A549 (cell line): Measurements from ENCODE around the gene CLIP1. TPM values are rescaled to one million over a fixed set of nuclear protein-coding genes. Genes with fewer than 3 reads are reported as not detected.

Source experiments
- ATAC-seq, 2 experiments: fragments of 200-7000 bp in 1 of 2; fragments of >200 bp in 1 of 2; cut with Nextera tagmentation in 1 of 2; cut with Tn5 transposase in 1 of 2; 3 replicates each; pipeline versions ENCODE4 v1.8.0 to v1.9.1; 2018 to 2020; ENCODE audit warnings: mild to moderate bottlenecking in 1 of 2, moderate library complexity in 1 of 2
- CTCF ChIA-PET: fragments of 300-600 bp; sonication (Branson Sonifier 250); formaldehyde crosslinking; extraction: SDS; loops from one replicate; lab custom pipeline; 2021; ENCODE audit warnings: antibody characterized with exemption, inconsistent platforms; lab: Yijun Ruan, JAX
- POLR2A ChIA-PET: fragments of 350-600 bp; formaldehyde crosslinking; extraction: SDS; loops from one replicate; lab custom pipeline; 2021; ENCODE audit warnings: antibody characterized with exemption, inconsistent platforms; lab: Yijun Ruan, JAX
- DNase-seq, 2 experiments: peaks; one replicate each; pipeline versions ENCODE4 v3.0.0 to v3.0.0-alpha.2; 2011 to 2016; ENCODE audit warnings: low read depth in 1 of 2, low spot score in 1 of 2
- FAIRE-seq: peaks from 2 replicates; lab custom pipeline; 2011; peaks lifted over from hg19 to GRCh38; lab: Jason Lieb, UNC
- H3K27ac ChIP-seq, 2 experiments: fragments of >200 bp; sonication (Bioruptor Twin); formaldehyde crosslinking; 3 replicates each; pipeline ENCODE4 v1.5.1; 2016 to 2017
- H3K4me1 ChIP-seq: fragments of >200 bp; sonication (Bioruptor Twin); formaldehyde crosslinking; 3 replicates; pipeline ENCODE4 v1.6.1; 2016
- H3K4me2 ChIP-seq: fragments of >200 bp; sonication (Bioruptor Twin); formaldehyde crosslinking; 3 replicates; pipeline ENCODE4 v1.6.1; 2016
- H3K4me3 ChIP-seq: fragments of >200 bp; sonication (Bioruptor Twin); formaldehyde crosslinking; 3 replicates; pipeline ENCODE4 v1.5.1; 2016
- H3K9me3 ChIP-seq: fragments of >200 bp; sonication (Bioruptor Twin); formaldehyde crosslinking; 3 replicates; pipeline ENCODE4 v1.6.1; 2016
- CBX2 ChIP-seq: fragments of 200-600 bp; sonication (generic); IDR thresholded peaks from 2 replicates; pipeline ENCODE4 v1.6.1; 2016; ENCODE audit warnings: low read depth, mild to moderate bottlenecking, borderline replicate concordance
- EHF ChIP-seq: fragments of 250-450 bp; sonication (Bioruptor Pico); IDR thresholded peaks from 2 replicates; pipeline ENCODE4 v1.5.0; 2020; ENCODE audit warnings: mild to moderate bottlenecking
- ESRRA ChIP-seq: fragments of 150-350 bp; IDR thresholded peaks from 2 replicates; pipeline ENCODE4 v1.6.1; 2014; ENCODE audit warnings: mild to moderate bottlenecking, low read length, borderline replicate concordance
- FOXS1 ChIP-seq: fragments of 250-450 bp; sonication (Bioruptor Pico); IDR thresholded peaks from 2 replicates; pipeline ENCODE4 v1.5.0; 2020; ENCODE audit warnings: mild to moderate bottlenecking, moderate library complexity
- HOXB13 ChIP-seq: fragments of 250-450 bp; sonication (Bioruptor Pico); IDR thresholded peaks from 2 replicates; pipeline ENCODE4 v1.5.0; 2020; ENCODE audit warnings: low read depth, mild to moderate bottlenecking, moderate library complexity
- JUN ChIP-seq, 2 experiments: fragments of >200 bp; sonication (Bioruptor Twin); formaldehyde crosslinking; IDR thresholded peaks; 2 replicates in 1 of 2; 3 replicates in 1 of 2; pipeline ENCODE4 v1.6.1; 2016 to 2017
- KDM5A ChIP-seq: fragments of 200-600 bp; sonication (generic); IDR thresholded peaks from 2 replicates; pipeline ENCODE4 v1.6.1; 2016; ENCODE audit warnings: antibody characterized with exemption, mild to moderate bottlenecking
- POLR2A ChIP-seq: IDR thresholded peaks from 2 replicates; pipeline ENCODE4 v1.6.1; 2012; ENCODE audit warnings: mild to moderate bottlenecking, low read length
- RARB ChIP-seq: fragments of 250-450 bp; sonication (Bioruptor Pico); IDR thresholded peaks from 2 replicates; pipeline ENCODE4 v1.8.0; 2021; ENCODE audit warnings: mild to moderate bottlenecking, moderate library complexity
- RNF2 ChIP-seq: fragments of 200-600 bp; sonication (generic); IDR thresholded peaks from 2 replicates; pipeline ENCODE4 v1.6.1; 2016; ENCODE audit warnings: low read depth, mild to moderate bottlenecking, antibody characterized with exemption, moderate library complexity, borderline replicate concordance
- TP53 ChIP-seq: fragments of 250-450 bp; sonication (Bioruptor Pico); IDR thresholded peaks from 2 replicates; pipeline ENCODE4 v1.5.0; 2021; ENCODE audit warnings: mild to moderate bottlenecking, moderate library complexity
- ZSCAN20 ChIP-seq: fragments of 250-450 bp; sonication (Bioruptor Pico); IDR thresholded peaks from 2 replicates; pipeline ENCODE4 v1.8.0; 2022; ENCODE audit warnings: mild to moderate bottlenecking, moderate library complexity
- WGBS: methylation state at CpG from one replicate; pipeline ENCODE4 v1.1.6; 2017; ENCODE audit errors: missing lambda C conversion rate; 5-methylcytosine and 5-hydroxymethylcytosine counted together
- polyA plus RNA-seq, 4 experiments: library from polyadenylated mRNA; depleted of rRNA in 3 of 4; stranded (reverse); fragments of >200 nt; fragmentation: RNase III in 1 of 4; extraction: RNeasy Plus Mini Kit Qiagen cat#74134 plus additional on column Dnase treatment in 1 of 4; gene quantifications; 2 replicates in 3 of 4; 3 replicates in 1 of 4; pipeline ENCODE4 v1.2.3, GENCODE V29; 2011 to 2017
- TF ChIP-seq, protein P1 (sequence below): fragments of >200 bp; sonication (Bioruptor Twin); formaldehyde crosslinking; IDR thresholded peaks from 3 replicates; pipeline ENCODE4 v1.5.1; 2016
- TF ChIP-seq, protein P2 (sequence below): IDR thresholded peaks from 2 replicates; pipeline ENCODE4 v1.6.1; 2012

CLIP1 gene
- polyA plus RNA-seq, 2 of the 4 experiments (the other 2 are of a cell fraction): 43.0 to 133 TPM

DNA sequence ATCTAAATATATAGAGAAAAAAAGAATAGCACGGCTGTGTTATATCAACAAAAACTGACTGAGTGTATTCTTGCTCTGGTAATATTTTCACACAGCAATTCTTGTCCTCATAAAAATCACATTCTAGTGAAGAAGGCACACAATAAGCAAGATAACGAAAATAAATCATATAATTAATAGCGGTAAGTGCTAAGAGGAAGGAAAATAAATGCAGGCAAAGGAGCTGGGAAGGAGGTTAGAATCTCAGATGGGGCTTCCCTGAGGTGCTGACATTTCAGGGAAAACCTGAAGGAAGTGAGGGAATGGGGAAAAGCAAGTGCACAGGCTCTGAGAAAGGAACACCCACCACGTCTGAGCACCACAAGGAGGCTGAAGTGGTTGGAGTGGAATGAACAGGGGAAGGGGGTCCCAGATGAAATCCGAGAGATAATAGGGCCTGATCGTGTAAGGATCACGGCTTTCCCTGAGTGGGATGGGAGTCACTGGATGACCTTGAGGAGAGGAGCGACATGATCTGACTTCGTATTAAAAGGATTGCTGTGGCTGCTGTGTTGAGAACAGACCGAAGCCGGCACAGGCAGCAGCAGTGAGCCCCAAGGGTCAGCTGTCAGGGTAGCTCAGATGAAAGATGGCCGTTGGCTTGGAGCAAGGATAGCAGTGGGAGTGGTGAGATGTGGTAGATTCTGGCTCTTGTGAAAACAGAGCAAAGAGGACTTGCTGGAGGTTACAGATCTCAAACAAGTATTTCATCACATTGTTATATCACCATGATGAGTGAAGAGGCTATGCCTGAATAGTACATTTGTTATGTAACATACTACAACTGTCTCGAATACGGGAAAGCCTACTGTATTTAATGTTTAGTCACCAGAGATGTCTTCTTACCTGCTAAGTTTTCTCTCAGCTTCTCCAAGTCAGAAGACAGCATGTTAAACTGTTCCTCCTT is 89.1 kb downstream of the CLIP1 start (continued):
- TF ChIP-seq, protein P1, sequence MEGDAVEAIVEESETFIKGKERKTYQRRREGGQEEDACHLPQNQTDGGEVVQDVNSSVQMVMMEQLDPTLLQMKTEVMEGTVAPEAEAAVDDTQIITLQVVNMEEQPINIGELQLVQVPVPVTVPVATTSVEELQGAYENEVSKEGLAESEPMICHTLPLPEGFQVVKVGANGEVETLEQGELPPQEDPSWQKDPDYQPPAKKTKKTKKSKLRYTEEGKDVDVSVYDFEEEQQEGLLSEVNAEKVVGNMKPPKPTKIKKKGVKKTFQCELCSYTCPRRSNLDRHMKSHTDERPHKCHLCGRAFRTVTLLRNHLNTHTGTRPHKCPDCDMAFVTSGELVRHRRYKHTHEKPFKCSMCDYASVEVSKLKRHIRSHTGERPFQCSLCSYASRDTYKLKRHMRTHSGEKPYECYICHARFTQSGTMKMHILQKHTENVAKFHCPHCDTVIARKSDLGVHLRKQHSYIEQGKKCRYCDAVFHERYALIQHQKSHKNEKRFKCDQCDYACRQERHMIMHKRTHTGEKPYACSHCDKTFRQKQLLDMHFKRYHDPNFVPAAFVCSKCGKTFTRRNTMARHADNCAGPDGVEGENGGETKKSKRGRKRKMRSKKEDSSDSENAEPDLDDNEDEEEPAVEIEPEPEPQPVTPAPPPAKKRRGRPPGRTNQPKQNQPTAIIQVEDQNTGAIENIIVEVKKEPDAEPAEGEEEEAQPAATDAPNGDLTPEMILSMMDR: no peak
- TF ChIP-seq, all 56 proteins: peak for 0

DNA sequence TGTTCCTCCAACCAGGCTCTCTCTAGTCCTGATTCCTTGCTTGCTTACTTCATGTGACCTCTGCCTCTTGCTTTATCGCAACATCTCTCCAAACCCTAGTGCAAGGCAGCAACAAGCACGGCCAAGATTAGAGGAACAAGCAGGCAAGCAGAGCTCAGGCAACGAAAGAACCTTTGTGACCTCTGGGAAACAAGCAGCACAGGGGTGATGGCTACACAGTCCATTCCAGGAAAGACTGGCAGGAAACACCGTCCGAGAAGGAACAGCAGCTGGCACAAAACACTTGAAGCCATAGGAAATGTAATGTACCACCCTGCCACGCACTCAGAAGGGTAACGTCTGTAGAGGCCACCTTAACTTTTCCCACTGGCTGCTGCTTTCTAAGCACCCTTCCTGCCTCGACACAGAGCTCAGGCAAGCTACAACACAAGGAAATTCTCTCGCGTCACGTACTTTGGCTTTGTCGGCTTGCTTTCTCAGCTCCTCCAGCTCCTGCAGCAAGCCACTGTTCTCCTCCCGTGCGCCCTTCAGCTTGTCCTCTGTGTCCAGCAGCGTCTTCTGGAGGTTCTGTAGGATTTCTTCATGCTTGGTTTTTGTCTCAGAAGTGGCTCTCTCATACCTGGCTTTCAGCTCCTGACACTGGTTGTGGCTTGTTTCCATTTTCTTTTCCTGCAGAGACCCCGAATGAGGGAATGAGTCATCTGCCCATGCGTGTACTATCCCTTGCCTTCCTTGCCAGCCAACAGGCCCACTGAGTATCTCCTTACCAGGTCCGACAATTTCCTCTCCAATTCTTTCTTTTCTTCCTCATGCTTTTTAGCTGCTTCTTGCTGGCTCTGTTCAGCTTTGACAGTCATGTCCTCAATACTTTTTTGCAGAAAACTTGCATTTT is 94.7 kb downstream of the CLIP1 start:
- Histone ChIP-seq H3K4me3 (no peak overlapping the region), H3K27ac (no peak overlapping the region), H3K4me2 (no peak overlapping the region), H3K4me1 (no peaks in the 10 kb centered on the region), H3K9me3 (no peaks in the 10 kb centered on the region)
- ATAC-seq (no peak; a peak in 2 of 6 replicates), DNase-seq (no peak), FAIRE-seq (no peak)
- POLR2A ChIA-PET: no interaction called here
- CTCF ChIA-PET: interaction anchor here (0.6 to 2.2 kb wide), 8 partner anchors 8 to 52 kb away, joined by 3 to 8 read pairs (median 3); no protein-coding TSS in a partner anchor
- TF ChIP-seq POLR2A (no peak), TP53 (no peak), HOXB13 (CRISPR knock-in tag) (no peak), EHF (CRISPR knock-in tag) (no peak), ESRRA (no peak), RARB (CRISPR knock-in tag) (no peak)
- WGBS: 89% methylated on average over 18 of the region's 18 CpGs

DNA sequence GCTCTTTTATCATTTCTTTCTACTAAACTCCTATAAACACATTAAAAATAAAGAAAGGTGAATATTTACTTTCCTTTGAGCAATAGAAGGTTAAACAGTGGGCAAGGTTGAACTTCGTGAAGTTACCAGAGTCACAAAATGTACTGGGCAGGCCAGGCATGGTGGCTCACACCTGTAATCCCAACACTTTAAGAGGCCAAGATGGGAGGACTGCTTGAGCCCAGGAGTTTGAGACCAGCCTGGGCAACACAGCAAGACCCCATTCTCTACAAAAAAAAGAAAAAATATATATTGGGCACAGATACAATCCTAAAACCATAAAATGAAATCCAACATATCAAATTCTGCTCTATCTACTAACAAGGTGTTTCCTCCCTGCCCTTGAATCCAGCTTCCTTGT is 95.5 kb downstream of the CLIP1 start:
- no peak overlapping the region for H3K4me3 ChIP-seq
- DNase-seq (no peak), ATAC-seq (no peak), FAIRE-seq (no peak)
- 70% methylated on average over 1 of the region's 1 CpG for WGBS
- POLR2A ChIA-PET: no interaction called here
- TF ChIP-seq RARB (CRISPR knock-in tag) (no peak), RNF2 (no peak)
- CTCF ChIA-PET: interaction anchor here (0.8 to 2.2 kb wide), 6 partner anchors 8 to 40 kb away, joined by 3 to 8 read pairs (median 4); no protein-coding TSS in a partner anchor
- H3K4me2 ChIP-seq: no peak overlapping the region
- H3K9me3 ChIP-seq: no peaks in the 10 kb centered on the region
- H3K4me1 ChIP-seq: no peaks in the 10 kb centered on the region
- H3K27ac ChIP-seq: no peak overlapping the region

DNA sequence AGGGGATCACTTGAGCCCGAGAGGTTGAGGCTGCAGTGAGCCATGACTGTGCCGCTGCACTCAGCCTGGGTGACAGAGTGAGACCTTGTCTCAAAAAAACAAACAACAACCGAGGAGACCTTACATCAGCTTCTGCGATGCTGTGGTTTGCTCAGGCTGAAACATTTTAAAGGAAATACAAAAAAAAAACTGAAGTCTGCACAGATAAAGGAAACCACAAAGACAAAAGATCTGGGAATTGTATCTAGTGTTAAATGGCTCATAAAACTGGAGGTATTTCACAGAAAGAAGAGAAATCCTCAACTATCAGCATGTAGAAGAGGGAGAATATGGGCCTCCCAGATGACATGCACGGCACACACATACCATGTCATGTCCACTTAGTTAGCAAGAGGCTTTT is 95.9 kb downstream of the CLIP1 start:
- Histone ChIP-seq H3K4me1 (no peaks in the 10 kb centered on the region), H3K9me3 (no peaks in the 10 kb centered on the region), H3K4me3 (no peak overlapping the region), H3K27ac (no peak overlapping the region), H3K4me2 (no peak overlapping the region)
- CTCF ChIA-PET: interaction anchor here (1.2 to 2.2 kb wide), 3 partner anchors 8 to 22 kb away, joined by 3 to 8 read pairs (median 4); no protein-coding TSS in a partner anchor
- FAIRE-seq (no peak), DNase-seq (no peak), ATAC-seq (no peak)
- POLR2A ChIA-PET: no interaction called here
- 92% methylated on average over 5 of the region's 5 CpGs for WGBS
- TF ChIP-seq CBX2 (no peak), FOXS1 (CRISPR knock-in tag) (no peak), JUN (IDR thresholded peaks at IDR 0.05) (no peak), KDM5A (no peak), ZSCAN20 (CRISPR knock-in tag) (no peak)
- TF ChIP-seq, protein P1: no peak
- TF ChIP-seq, protein P2, sequence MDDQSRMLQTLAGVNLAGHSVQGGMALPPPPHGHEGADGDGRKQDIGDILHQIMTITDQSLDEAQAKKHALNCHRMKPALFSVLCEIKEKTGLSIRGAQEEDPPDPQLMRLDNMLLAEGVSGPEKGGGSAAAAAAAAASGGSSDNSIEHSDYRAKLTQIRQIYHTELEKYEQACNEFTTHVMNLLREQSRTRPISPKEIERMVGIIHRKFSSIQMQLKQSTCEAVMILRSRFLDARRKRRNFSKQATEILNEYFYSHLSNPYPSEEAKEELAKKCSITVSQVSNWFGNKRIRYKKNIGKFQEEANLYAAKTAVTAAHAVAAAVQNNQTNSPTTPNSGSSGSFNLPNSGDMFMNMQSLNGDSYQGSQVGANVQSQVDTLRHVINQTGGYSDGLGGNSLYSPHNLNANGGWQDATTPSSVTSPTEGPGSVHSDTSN: no peak
